Uterus (tissue), 2 donors: Measurements from ENCODE around the gene SLC44A5.

Experiments used
- POLR2A ChIP-seq, 2 donors: fragments of 450-650 bp; IDR thresholded peaks; one replicate each; pipeline ENCODE4 v1.6.1; 2016; ENCODE audit warnings: antibody characterized with exemption in 2 of 2, mild to moderate bottlenecking in 1 of 2, moderate library complexity in 1 of 2
- TF ChIP-seq, protein P1 (sequence below), 4 experiments: fragments of 200-600 bp in 2 of 4; fragments of 450-650 bp in 2 of 4; sonication (generic) in 2 of 4; IDR thresholded peaks; one replicate each; pipeline ENCODE4 v1.5.1; 2016 to 2019; ENCODE audit warnings: antibody characterized with exemption in 4 of 4, mild to moderate bottlenecking in 2 of 4, moderate library complexity in 1 of 4

- TF ChIP-seq POLR2A (IDR thresholded peaks at IDR 0.05): no peak
- TF ChIP-seq, protein P1, sequence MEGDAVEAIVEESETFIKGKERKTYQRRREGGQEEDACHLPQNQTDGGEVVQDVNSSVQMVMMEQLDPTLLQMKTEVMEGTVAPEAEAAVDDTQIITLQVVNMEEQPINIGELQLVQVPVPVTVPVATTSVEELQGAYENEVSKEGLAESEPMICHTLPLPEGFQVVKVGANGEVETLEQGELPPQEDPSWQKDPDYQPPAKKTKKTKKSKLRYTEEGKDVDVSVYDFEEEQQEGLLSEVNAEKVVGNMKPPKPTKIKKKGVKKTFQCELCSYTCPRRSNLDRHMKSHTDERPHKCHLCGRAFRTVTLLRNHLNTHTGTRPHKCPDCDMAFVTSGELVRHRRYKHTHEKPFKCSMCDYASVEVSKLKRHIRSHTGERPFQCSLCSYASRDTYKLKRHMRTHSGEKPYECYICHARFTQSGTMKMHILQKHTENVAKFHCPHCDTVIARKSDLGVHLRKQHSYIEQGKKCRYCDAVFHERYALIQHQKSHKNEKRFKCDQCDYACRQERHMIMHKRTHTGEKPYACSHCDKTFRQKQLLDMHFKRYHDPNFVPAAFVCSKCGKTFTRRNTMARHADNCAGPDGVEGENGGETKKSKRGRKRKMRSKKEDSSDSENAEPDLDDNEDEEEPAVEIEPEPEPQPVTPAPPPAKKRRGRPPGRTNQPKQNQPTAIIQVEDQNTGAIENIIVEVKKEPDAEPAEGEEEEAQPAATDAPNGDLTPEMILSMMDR (IDR thresholded peaks at IDR 0.05): no peak
These were observed 60.4 kb downstream of the SLC44A5 start for GRCh38 chr1:75550559-75550958.
